Omental fat pad (tissue), 4 donors: Measurements from ENCODE around the gene KNL1. TPM values are rescaled to one million over a fixed set of nuclear protein-coding genes. Genes with fewer than 3 reads are reported as not detected.
"Not testable (repeated sequence)": the region's sequence is repeated elsewhere in the genome, so short reads cannot be mapped to it uniquely, and the experiment has no call there.

Experiments
- ATAC-seq: fragments of 150-250 bp; one replicate; pipeline ENCODE4 v1.9.1; 2016; ENCODE audit warnings: mild to moderate bottlenecking, moderate library complexity; ENCODE audit not compliant: low FRiP score
- DNase-seq: peaks from one replicate; pipeline ENCODE4 v3.0.0-alpha.2; 2019; ENCODE audit warnings: low spot score
- CTCF ChIP-seq, 3 donors: fragments of 450-650 bp; IDR thresholded peaks; one replicate each; pipeline ENCODE4 v1.5.1; 2016 to 2017; ENCODE audit warnings: antibody characterized with exemption in 3 of 3, mild to moderate bottlenecking in 3 of 3, moderate library complexity in 2 of 3
- total RNA-seq, 4 donors: library from RNA; depleted of rRNA; stranded (reverse); fragments of >200 nt; gene quantifications; one replicate each; pipeline ENCODE4 v1.1.0, GENCODE V29; 2016

KNL1 gene
- total RNA-seq, 4 donors from 2014 or later, result 0.19 to 3.5 (median 1.1) TPM

GRCh38 chr15:40660686-40661085 lies 66.6 kb downstream of the KNL1 start:
- no peak for TF ChIP-seq CTCF (IDR thresholded peaks at IDR 0.05)
- DNase-seq (no peak), ATAC-seq (no peak)

DNA sequence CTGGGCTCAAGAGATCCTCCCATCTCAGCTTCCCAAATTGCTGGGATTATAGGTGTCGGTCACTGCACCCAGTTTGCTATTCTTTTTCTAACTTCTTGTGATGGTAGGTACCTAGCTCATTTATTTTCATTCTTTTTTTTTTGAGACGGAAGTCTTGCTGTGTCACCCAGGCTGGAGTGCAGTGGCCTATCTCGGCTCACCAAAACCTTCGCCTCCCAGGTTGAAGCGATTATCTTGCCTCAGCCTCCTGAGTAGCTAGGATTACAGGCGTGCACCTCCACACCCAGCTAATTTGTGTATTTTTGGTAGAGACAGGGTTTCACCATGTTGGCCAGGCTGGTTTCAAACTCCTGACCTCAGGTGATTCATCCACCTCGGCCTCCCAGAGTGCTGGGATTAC lies 70.9 kb downstream of the KNL1 start:
- ATAC-seq (no peak), DNase-seq (no peak)
- TF ChIP-seq CTCF (IDR thresholded peaks at IDR 0.05), result no peak

- ATAC-seq, DNase-seq: not testable (repeated sequence)
Measured at GRCh38 chr15:40676290-40676689, 82.2 kb downstream of the KNL1 start.

- DNase-seq, ATAC-seq: not testable (repeated sequence)
Measured at GRCh38 chr15:40676906-40677305, 82.9 kb downstream of the KNL1 start.

DNA sequence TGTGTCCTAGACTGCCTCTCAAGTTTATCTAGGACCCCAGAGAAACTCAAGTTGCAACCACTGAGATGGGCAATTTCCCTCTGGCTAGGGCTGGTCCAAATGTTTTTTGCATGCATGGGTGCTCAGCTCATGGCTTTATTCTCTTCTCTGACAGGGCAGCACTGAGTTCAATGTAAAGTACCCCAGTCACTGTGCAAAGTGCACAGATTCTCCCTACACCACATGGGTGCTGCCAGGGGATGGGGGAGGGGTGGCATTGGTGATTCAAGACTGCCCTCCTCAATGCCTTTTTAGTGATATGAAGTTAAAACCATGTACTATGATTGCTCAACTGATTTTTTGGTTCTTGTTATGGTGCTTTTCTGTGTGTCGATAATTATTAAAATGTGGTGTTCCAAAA lies 86.1 kb downstream of the KNL1 start:
- TF ChIP-seq CTCF (IDR thresholded peaks at IDR 0.05), result no peak
- no peak for DNase-seq
- ATAC-seq, result no peak

DNA sequence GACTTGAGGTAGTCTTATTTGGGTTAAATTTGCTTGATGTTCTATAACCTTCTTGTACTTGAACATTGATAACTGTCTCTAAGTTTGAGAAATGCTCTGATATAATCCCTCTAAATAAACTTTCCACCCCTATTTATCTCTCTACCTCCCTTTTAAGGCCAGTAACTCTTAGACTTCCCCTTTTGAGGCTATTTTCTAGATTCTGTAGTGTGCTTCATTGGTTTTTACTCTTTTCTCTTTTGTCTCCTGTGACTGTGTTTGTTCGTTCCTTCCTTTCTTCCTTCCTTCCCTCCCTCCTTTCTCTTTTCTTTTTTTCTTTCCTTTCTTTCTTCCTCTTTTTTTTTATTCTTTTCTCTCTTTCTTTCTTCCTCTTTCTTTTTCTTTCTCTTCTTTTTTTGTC lies 86.9 kb downstream of the KNL1 start:
- not testable (repeated sequence) for DNase-seq, ATAC-seq

DNA sequence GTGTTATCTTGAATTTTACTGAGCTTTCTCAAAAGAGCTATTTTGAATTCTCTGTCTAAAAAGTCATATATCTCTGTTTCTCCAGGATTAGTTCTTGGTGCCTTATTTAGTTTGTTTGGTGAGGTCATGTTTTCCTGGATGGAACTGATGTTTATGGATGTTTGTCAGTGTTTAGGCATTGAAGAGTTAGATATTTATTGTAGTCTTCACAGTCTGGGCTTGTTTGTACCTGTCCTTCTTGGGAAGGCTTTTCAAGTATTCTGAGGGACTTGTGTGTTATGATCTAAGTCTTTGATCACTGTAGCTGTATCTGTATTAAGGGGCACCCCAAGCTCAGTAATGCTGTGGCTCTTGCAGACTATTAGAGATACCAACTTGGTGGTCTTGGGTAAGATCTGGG lies 90.3 kb downstream of the KNL1 start:
- ATAC-seq (no peak), DNase-seq (no peak)
- TF ChIP-seq CTCF (IDR thresholded peaks at IDR 0.05), result no peak

- no peak for TF ChIP-seq CTCF (IDR thresholded peaks at IDR 0.05)
- no peak for ATAC-seq
- no peak for DNase-seq
Measured at GRCh38 chr15:40685376-40685775, 91.3 kb downstream of the KNL1 start.
